HG03045 (cell line): ENCODE results near the gene ARPC5.
A peak's percentile ranks its signal among the peaks of the same experiment; 100 is the strongest.
"Not testable (repeated sequence)": the region's sequence is repeated elsewhere in the genome, so short reads cannot be mapped to it uniquely, and the experiment has no call there.

ENCODE experiments used
- ATAC-seq: cut with Tn5 transposase; IDR thresholded peaks from one replicate; pipeline ENCODE4 v1.9.1; 2021; ENCODE audit warnings: mild to moderate bottlenecking, moderate library complexity; ENCODE audit not compliant: unreplicated experiment

The ARPC5 gene

GRCh38 chr1:183648042-183648441, 12.5 kb upstream of the ARPC5 start:
- no peak for ATAC-seq

DNA sequence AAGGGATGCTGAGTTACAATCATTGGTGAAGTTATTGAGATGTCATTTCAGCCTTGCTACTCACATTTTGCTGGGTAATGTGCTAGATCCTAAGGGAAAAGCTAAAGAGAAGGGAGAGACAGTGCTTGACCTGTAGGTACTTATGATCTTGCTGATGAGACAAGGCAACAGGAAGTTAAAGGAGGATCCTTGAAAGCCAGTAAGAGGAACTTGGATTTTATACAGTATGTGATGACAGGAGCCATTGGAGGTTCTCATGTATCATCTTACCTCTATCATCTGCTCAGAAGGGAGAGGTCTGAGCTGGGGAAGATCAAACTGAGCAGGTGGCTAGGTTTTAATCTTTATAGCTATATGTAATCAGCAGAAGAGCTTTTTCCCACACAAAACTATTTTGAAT, 11.2 kb upstream of the ARPC5 start:
- ATAC-seq, result no peak

GRCh38 chr1:183645531-183645930, 9.9 kb upstream of the ARPC5 start:
- no peak for ATAC-seq

GRCh38 chr1:183642166-183642565, 6.6 kb upstream of the ARPC5 start:
- no peak for ATAC-seq

DNA sequence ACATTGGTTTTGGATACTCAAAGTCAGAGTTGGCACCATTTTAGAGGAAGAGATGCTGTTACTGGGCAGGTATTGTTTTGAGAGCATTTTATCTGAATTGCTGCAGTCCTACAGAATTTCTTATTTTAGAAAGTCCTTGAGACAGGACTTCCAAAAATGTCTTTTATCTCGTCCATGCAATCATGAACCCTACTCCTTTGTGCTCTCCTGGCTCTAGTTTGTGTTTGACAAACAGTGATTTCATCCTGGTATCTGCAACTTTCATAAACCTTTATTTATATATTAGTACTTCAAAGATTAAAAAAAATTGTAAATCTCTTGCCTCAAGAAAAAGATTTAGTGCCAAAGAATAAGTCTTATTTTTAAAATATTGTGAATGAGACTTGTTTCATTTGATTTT, 4.6 kb upstream of the ARPC5 start:
- no peak for ATAC-seq

DNA sequence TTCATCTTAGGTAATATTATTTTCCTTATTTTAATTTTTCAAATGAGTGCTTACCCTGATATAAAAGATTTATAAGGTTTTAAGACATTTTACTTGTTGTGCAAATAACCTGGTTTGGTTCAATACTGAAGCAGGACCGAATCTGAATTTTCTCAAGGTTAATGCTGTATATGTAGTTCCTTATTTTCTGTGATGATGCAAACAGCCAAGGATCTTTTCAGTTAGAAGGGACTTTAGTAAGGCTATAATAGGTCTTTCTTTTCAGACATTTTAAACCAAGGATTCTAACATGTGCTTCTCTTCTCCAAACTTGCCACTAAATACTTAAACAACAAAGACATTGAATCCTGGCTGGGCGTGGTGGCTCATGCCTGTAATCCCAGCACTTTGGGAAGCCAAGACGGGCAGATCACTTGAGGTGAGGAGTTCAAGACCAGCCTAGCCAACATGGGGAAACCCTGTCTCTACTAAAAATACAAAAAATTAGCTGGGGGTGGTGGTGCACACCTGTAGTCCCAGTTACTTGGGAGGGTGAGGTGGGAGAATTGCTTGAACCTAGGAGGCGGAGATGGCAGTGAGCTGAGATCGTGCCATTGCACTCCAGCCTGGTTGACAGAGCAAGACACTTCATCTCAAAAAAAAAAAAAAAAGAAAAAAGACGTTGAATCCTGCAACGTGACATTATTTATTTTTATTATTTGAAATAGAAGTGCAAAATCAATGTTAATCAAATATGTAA, 3.2 kb upstream of the ARPC5 start:
- ATAC-seq, result no peak

DNA sequence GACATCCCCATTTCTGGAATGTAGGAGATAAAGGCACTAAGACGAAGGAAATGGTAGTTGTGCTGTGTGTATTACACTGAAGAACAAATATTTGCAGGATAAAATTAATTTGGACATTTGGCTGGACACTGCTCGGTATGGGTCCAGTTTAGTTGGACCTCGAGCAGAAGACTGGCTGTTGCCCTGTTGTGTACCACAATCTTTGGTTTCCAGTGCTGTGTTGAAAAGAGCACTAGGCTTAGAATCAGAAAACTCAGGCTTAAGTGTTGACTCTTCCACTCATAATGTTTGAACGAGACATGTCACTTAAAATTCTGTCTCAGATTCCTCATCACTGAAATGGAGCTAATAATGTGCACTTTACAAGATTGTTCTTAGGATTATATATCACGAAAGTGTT, 1.2 kb upstream of the ARPC5 start:
- no peak for ATAC-seq

DNA sequence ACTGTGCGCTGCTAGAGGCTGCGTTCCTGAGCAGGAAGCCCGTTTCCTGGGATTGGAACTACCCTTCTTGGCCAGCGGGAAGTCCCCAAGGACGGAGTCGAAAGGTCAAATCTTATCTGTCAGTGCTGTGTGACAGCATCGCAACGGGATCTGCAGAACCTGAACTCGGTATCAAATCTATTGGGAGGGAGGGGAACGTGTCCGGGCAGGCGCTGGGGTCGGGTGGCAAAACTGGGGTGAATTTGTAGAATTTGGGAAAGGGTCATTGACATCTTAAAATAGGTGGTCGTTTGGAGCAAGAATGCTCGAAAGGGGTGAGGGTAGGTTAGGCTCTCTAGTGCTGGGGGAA, 725 bp upstream of the ARPC5 start:
- no peak for ATAC-seq

DNA sequence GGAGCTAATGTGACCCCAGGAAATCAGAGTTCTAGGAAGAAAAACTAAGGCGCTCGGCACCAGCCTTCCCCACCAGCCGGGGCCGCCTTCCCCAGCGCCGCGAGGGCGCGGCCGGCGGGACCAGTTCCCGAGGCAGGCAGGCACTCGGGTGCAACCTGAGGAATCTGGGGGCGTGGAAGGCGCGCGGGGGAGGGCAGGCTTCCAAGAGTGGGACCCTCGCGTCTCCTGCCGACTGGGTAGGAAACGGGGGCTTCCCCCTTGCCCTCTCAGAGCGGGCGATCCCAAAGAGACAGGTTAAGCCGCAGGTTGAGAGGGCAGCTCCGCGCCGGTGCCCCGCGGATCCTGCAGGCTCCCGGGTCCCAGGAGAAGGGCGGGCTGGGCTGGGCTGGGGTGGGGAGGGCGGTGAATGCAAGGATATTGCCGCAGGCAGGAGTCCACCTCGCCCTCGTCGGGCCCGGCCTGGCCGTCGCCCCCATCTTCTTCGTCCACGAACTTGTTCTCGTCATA, 431 bp downstream of the ARPC5 start:
- peak; percentile 5 for ATAC-seq

DNA sequence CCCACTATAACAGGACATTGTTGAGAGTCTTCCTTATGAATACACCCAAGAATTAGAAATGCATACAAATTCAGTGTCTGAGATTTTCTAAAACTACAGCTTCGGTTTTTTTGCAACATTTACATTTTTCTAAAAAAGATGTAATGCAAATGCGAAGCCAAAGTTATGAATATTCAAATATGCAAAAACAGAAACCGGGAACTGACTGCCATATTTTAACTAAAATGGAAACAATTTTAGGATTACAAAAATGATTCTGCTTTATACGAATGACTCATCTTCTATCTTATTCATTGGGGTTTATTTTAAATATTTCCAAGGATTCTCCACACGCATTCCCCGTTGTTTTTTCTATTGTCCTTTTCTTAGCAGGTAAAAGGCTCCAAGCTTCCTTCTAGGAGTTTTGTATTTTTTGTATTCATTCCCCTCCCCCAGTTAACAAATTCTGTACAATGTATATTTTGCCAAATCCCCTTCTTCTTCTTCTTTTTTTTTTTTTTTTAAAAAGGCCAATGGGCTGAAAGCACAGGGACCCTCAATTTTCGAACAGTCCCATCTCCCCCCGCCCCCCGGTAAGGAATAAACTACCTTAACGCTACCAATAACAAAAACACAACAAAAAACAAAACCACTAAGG, 1.0 kb downstream of the ARPC5 start:
- no peak for ATAC-seq

DNA sequence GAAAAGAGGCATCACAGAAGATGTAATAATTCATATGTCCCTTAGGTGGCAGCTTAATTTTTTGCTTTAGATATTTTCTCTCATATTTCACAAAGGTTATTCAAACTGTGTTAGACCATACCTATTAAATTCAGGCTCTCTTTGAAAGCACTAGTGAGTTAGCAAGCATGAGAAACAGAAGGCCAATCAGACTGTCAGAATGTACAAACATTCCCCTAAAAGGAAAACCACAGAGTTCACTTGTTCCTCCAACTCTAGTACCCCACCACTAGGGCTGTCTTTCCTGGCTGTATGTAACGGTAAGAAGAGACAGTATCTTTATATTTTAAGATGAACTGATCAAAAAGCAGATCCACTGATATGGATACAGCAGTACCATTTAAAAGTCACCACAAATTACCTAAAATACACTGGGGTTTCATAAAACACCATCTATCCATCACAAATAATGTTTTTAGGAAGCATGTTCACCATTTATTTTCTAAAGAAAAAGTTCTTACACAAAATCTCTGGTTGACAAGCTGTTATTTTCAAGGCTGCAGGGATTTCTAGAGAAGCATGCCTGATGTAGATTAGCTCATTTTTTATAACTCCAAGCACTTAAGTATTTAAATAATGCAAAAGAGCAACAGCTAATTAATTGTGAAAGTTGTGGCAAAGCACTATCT, 1.8 kb downstream of the ARPC5 start:
- ATAC-seq, result peak; percentile 23

GRCh38 chr1:183632964-183633363, 2.6 kb downstream of the ARPC5 start:
- no peak for ATAC-seq

- ATAC-seq, result no peak
Observed at GRCh38 chr1:183632114-183632513, 3.5 kb downstream of the ARPC5 start.

- no peak for ATAC-seq
Observed at GRCh38 chr1:183630748-183631147, 4.8 kb downstream of the ARPC5 start.

GRCh38 chr1:183628537-183628936, 7.0 kb downstream of the ARPC5 start:
- no peak for ATAC-seq

GRCh38 chr1:183626236-183626635, 9.3 kb downstream of the ARPC5 start:
- not testable (repeated sequence) for ATAC-seq

- ATAC-seq, result peak; percentile 75
Observed at GRCh38 chr1:183622884-183623785, 12.4 kb downstream of the ARPC5 start.

GRCh38 chr1:183622013-183622412, 13.6 kb downstream of the ARPC5 start:
- ATAC-seq, result no peak

GRCh38 chr1:183620311-183620710, 15.3 kb downstream of the ARPC5 start:
- no peak for ATAC-seq

DNA sequence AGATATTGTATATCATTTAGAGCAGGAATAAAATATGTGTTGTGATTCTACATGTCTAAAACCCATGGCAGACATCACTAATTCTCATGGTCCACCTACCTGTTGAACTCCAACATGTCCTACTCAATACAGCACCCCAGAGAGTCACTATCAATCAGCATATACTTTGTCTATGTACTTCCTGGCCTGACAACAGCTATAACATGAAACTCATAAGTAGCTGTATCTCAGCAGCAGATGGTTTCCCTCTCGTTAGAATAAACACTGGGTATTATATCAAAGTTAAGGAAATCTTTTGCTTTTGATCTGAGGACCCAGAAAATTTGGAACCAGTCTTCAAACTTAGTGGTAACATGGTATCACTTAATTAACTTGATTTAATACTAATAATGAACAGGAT, 15.8 kb downstream of the ARPC5 start:
- ATAC-seq, result no peak

- not testable (repeated sequence) for ATAC-seq
Observed at GRCh38 chr1:183618202-183618601, 17.4 kb downstream of the ARPC5 start.
